ENCODE results near the gene PDSS2.
"Not testable (repeated sequence)": the region's sequence is repeated elsewhere in the genome, so short reads cannot be mapped to it uniquely, and the experiment has no call there.

Gene PDSS2

GRCh38 chr6:107374264-107374663 is 85.1 kb downstream of the PDSS2 start:
- no peaks in the 10 kb centered on the region for H3K36me3 ChIP-seq (ENCODE audit: control insufficient read depth, insufficient read depth, low read length)
- H3K4me3 ChIP-seq (ENCODE audit: low read length) = no peak overlapping the region
- H3K9ac ChIP-seq (ENCODE audit: low read length) = no peak overlapping the region
- H3K27me3 ChIP-seq (ENCODE audit: control insufficient read depth, insufficient read depth, low read length) = no peaks in the 10 kb centered on the region
- no peaks in the 10 kb centered on the region for H3K4me1 ChIP-seq (ENCODE audit: control insufficient read depth, insufficient read depth, low read length)
- no peaks in the 10 kb centered on the region for H3K9me3 ChIP-seq (ENCODE audit: control insufficient read depth, low read length)

GRCh38 chr6:107369493-107369892 is 89.9 kb downstream of the PDSS2 start:
- H3K27me3 ChIP-seq (ENCODE audit: control insufficient read depth, insufficient read depth, low read length) = no peaks in the 10 kb centered on the region
- no peak overlapping the region for H3K9ac ChIP-seq (ENCODE audit: low read length)
- H3K36me3 ChIP-seq (ENCODE audit: control insufficient read depth, insufficient read depth, low read length) = no peaks in the 10 kb centered on the region
- no peaks in the 10 kb centered on the region for H3K4me1 ChIP-seq (ENCODE audit: control insufficient read depth, insufficient read depth, low read length)
- H3K4me3 ChIP-seq (ENCODE audit: low read length) = no peak overlapping the region
- H3K9me3 ChIP-seq (ENCODE audit: control insufficient read depth, low read length) = no peaks in the 10 kb centered on the region

- no peaks in the 10 kb centered on the region for H3K27me3 ChIP-seq (ENCODE audit: control insufficient read depth, insufficient read depth, low read length)
- H3K9me3 ChIP-seq (ENCODE audit: control insufficient read depth, low read length) = no peaks in the 10 kb centered on the region
- H3K9ac ChIP-seq (ENCODE audit: low read length) = no peak overlapping the region
- no peaks in the 10 kb centered on the region for H3K4me1 ChIP-seq (ENCODE audit: control insufficient read depth, insufficient read depth, low read length)
- H3K4me3 ChIP-seq (ENCODE audit: low read length) = no peak overlapping the region
- H3K36me3 ChIP-seq (ENCODE audit: control insufficient read depth, insufficient read depth, low read length) = no peaks in the 10 kb centered on the region
Observed at GRCh38 chr6:107368471-107368870, 90.9 kb downstream of the PDSS2 start.

GRCh38 chr6:107364173-107364572 is 95.2 kb downstream of the PDSS2 start:
- H3K27me3 ChIP-seq (ENCODE audit: control insufficient read depth, insufficient read depth, low read length); H3K4me3 ChIP-seq (ENCODE audit: low read length); H3K9me3 ChIP-seq (ENCODE audit: control insufficient read depth, low read length); H3K4me1 ChIP-seq (ENCODE audit: control insufficient read depth, insufficient read depth, low read length); H3K36me3 ChIP-seq (ENCODE audit: control insufficient read depth, insufficient read depth, low read length); H3K9ac ChIP-seq (ENCODE audit: low read length): not testable (repeated sequence)

GRCh38 chr6:107361753-107362604 is 97.4 kb downstream of the PDSS2 start:
- Histone ChIP-seq H3K27me3 (ENCODE audit: control insufficient read depth, insufficient read depth, low read length) (no peaks in the 10 kb centered on the region), H3K36me3 (ENCODE audit: control insufficient read depth, insufficient read depth, low read length) (no peaks in the 10 kb centered on the region), H3K9me3 (ENCODE audit: control insufficient read depth, low read length) (no peaks in the 10 kb centered on the region), H3K9ac (ENCODE audit: low read length) (no peak overlapping the region), H3K4me3 (ENCODE audit: low read length) (no peak overlapping the region), H3K4me1 (ENCODE audit: control insufficient read depth, insufficient read depth, low read length) (no peaks in the 10 kb centered on the region)

- no peaks in the 10 kb centered on the region for H3K36me3 ChIP-seq (ENCODE audit: control insufficient read depth, insufficient read depth, low read length)
- H3K4me3 ChIP-seq (ENCODE audit: low read length) = no peak overlapping the region
- no peaks in the 10 kb centered on the region for H3K27me3 ChIP-seq (ENCODE audit: control insufficient read depth, insufficient read depth, low read length)
- H3K9ac ChIP-seq (ENCODE audit: low read length) = no peak overlapping the region
- no peaks in the 10 kb centered on the region for H3K4me1 ChIP-seq (ENCODE audit: control insufficient read depth, insufficient read depth, low read length)
- H3K9me3 ChIP-seq (ENCODE audit: control insufficient read depth, low read length) = no peaks in the 10 kb centered on the region
Observed at GRCh38 chr6:107360476-107360875, 98.9 kb downstream of the PDSS2 start.

GRCh38 chr6:107357842-107358241 is 101.5 kb downstream of the PDSS2 start:
- H3K27me3 ChIP-seq (ENCODE audit: control insufficient read depth, insufficient read depth, low read length) = no peaks in the 10 kb centered on the region
- no peak overlapping the region for H3K4me3 ChIP-seq (ENCODE audit: low read length)
- no peaks in the 10 kb centered on the region for H3K9me3 ChIP-seq (ENCODE audit: control insufficient read depth, low read length)
- no peaks in the 10 kb centered on the region for H3K36me3 ChIP-seq (ENCODE audit: control insufficient read depth, insufficient read depth, low read length)
- no peak overlapping the region for H3K9ac ChIP-seq (ENCODE audit: low read length)
- H3K4me1 ChIP-seq (ENCODE audit: control insufficient read depth, insufficient read depth, low read length) = no peaks in the 10 kb centered on the region

- Histone ChIP-seq H3K27me3 (ENCODE audit: control insufficient read depth, insufficient read depth, low read length) (no peaks in the 10 kb centered on the region), H3K36me3 (ENCODE audit: control insufficient read depth, insufficient read depth, low read length) (no peaks in the 10 kb centered on the region), H3K4me1 (ENCODE audit: control insufficient read depth, insufficient read depth, low read length) (no peaks in the 10 kb centered on the region)
Observed at GRCh38 chr6:107357031-107357430, 102.3 kb downstream of the PDSS2 start.

GRCh38 chr6:107355659-107356058 is 103.7 kb downstream of the PDSS2 start:
- Histone ChIP-seq H3K9me3 (ENCODE audit: control insufficient read depth, low read length) (no peaks in the 10 kb centered on the region), H3K27me3 (ENCODE audit: control insufficient read depth, insufficient read depth, low read length) (no peaks in the 10 kb centered on the region), H3K9ac (ENCODE audit: low read length) (no peak overlapping the region), H3K36me3 (ENCODE audit: control insufficient read depth, insufficient read depth, low read length) (no peaks in the 10 kb centered on the region), H3K4me3 (ENCODE audit: low read length) (no peak overlapping the region), H3K4me1 (ENCODE audit: control insufficient read depth, insufficient read depth, low read length) (no peaks in the 10 kb centered on the region)

More at GRCh38 chr6:107357031-107357430, 102.3 kb downstream of the PDSS2 start:
- Histone ChIP-seq H3K9me3 (ENCODE audit: control insufficient read depth, low read length) (no peaks in the 10 kb centered on the region), H3K9ac (ENCODE audit: low read length) (no peak overlapping the region), H3K4me3 (ENCODE audit: low read length) (no peak overlapping the region)

GRCh38 chr6:107354451-107354850 is 104.9 kb downstream of the PDSS2 start:
- Histone ChIP-seq H3K4me1 (ENCODE audit: control insufficient read depth, insufficient read depth, low read length) (no peaks in the 10 kb centered on the region), H3K9ac (ENCODE audit: low read length) (no peak overlapping the region), H3K27me3 (ENCODE audit: control insufficient read depth, insufficient read depth, low read length) (no peaks in the 10 kb centered on the region), H3K9me3 (ENCODE audit: control insufficient read depth, low read length) (no peaks in the 10 kb centered on the region), H3K4me3 (ENCODE audit: low read length) (no peak overlapping the region), H3K36me3 (ENCODE audit: control insufficient read depth, insufficient read depth, low read length) (no peaks in the 10 kb centered on the region)

GRCh38 chr6:107353773-107354382 is 105.5 kb downstream of the PDSS2 start:
- no peaks in the 10 kb centered on the region for H3K4me1 ChIP-seq (ENCODE audit: control insufficient read depth, insufficient read depth, low read length)
- H3K9me3 ChIP-seq (ENCODE audit: control insufficient read depth, low read length) = no peaks in the 10 kb centered on the region
- H3K4me3 ChIP-seq (ENCODE audit: low read length) = no peak overlapping the region
- H3K27me3 ChIP-seq (ENCODE audit: control insufficient read depth, insufficient read depth, low read length) = no peaks in the 10 kb centered on the region
- H3K36me3 ChIP-seq (ENCODE audit: control insufficient read depth, insufficient read depth, low read length) = no peaks in the 10 kb centered on the region
- no peak overlapping the region for H3K9ac ChIP-seq (ENCODE audit: low read length)

GRCh38 chr6:107348224-107348623 is 111.1 kb downstream of the PDSS2 start:
- Histone ChIP-seq H3K4me1 (ENCODE audit: control insufficient read depth, insufficient read depth, low read length) (no peaks in the 10 kb centered on the region), H3K27me3 (ENCODE audit: control insufficient read depth, insufficient read depth, low read length) (no peaks in the 10 kb centered on the region), H3K9ac (ENCODE audit: low read length) (no peak overlapping the region), H3K36me3 (ENCODE audit: control insufficient read depth, insufficient read depth, low read length) (no peaks in the 10 kb centered on the region), H3K9me3 (ENCODE audit: control insufficient read depth, low read length) (no peaks in the 10 kb centered on the region), H3K4me3 (ENCODE audit: low read length) (no peak overlapping the region)
